ENCODE data around the gene CNTN5. TPM values are rescaled to one million over a fixed set of nuclear protein-coding genes. Genes with fewer than 3 reads are reported as not detected.

CNTN5 gene
- polyA plus RNA-seq, 1 donor from 2014 or later, result 1.1 TPM

DNA sequence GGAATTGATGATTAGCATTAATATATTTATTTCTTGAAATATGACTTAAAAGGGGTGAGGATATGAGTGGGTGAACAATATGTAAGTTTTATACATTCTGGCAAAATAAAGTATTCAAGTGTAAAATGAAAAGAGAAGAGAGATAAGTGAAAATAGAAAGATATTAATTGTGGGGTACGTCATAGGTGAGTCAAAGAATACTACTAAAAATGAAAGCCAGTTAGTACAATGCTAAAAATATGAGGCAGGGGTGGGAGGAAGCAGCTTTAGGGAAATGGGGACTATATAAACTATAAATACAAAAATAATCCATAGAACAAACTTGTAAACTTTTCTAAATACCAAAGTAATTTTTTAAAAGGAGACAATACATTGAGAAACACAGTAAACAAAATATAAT lies 661.4 kb downstream of the CNTN5 start:
- Histone ChIP-seq H4K20me1 (ENCODE audit: insufficient read depth) (no peaks in the 10 kb centered on the region), H3K27me3 (ENCODE audit: insufficient read depth, low read depth, low read length) (no peaks in the 10 kb centered on the region), H3K4me2 (ENCODE audit: low read length) (no peak overlapping the region), H3K4me3 (ENCODE audit: low read length) (no peak overlapping the region), H3K9me3 (ENCODE audit: low read length) (no peaks in the 10 kb centered on the region), H3K79me2 (replicated peaks; ENCODE audit: insufficient read depth, low read length) (no peaks in the 10 kb centered on the region), H2AFZ (ENCODE audit: low read depth, low read length) (no peak overlapping the region), H3F3A (ENCODE audit: insufficient read depth, low read length, poor library complexity, severe bottlenecking) (no peaks in the 10 kb centered on the region), H3K36me3 (ENCODE audit: insufficient read depth, low read length) (no peaks in the 10 kb centered on the region), H3K9me2 (ENCODE audit: insufficient read depth, low read length) (no peaks in the 10 kb centered on the region), H3K27ac (ENCODE audit: low read length) (no peak overlapping the region), H3K9ac (ENCODE audit: low read length) (no peak overlapping the region)
- TF ChIP-seq, protein P1, sequence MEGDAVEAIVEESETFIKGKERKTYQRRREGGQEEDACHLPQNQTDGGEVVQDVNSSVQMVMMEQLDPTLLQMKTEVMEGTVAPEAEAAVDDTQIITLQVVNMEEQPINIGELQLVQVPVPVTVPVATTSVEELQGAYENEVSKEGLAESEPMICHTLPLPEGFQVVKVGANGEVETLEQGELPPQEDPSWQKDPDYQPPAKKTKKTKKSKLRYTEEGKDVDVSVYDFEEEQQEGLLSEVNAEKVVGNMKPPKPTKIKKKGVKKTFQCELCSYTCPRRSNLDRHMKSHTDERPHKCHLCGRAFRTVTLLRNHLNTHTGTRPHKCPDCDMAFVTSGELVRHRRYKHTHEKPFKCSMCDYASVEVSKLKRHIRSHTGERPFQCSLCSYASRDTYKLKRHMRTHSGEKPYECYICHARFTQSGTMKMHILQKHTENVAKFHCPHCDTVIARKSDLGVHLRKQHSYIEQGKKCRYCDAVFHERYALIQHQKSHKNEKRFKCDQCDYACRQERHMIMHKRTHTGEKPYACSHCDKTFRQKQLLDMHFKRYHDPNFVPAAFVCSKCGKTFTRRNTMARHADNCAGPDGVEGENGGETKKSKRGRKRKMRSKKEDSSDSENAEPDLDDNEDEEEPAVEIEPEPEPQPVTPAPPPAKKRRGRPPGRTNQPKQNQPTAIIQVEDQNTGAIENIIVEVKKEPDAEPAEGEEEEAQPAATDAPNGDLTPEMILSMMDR (IDR thresholded peaks at IDR 0.05; ENCODE audit: poor library complexity, severe bottlenecking), result no peak
- TF ChIP-seq POLR2AphosphoS5 (IDR thresholded peaks at IDR 0.05) (no peak), MXI1 (conservative IDR thresholded peaks at IDR 0.05; ENCODE audit: poor library complexity, severe bottlenecking) (no peak), SMC3 (conservative IDR thresholded peaks at IDR 0.05; ENCODE audit: poor library complexity) (no peak), RAD21 (conservative IDR thresholded peaks at IDR 0.05) (no peak), EP300 (conservative IDR thresholded peaks at IDR 0.05; ENCODE audit: poor library complexity, severe bottlenecking) (no peak), TAF1 (IDR thresholded peaks at IDR 0.05; ENCODE audit: low read depth) (no peak), EZH2 (IDR thresholded peaks at IDR 0.05; ENCODE audit: borderline replicate concordance, insufficient read depth, low read length, poor library complexity, severe bottlenecking) (no peak)
- TF ChIP-seq, protein P2, sequence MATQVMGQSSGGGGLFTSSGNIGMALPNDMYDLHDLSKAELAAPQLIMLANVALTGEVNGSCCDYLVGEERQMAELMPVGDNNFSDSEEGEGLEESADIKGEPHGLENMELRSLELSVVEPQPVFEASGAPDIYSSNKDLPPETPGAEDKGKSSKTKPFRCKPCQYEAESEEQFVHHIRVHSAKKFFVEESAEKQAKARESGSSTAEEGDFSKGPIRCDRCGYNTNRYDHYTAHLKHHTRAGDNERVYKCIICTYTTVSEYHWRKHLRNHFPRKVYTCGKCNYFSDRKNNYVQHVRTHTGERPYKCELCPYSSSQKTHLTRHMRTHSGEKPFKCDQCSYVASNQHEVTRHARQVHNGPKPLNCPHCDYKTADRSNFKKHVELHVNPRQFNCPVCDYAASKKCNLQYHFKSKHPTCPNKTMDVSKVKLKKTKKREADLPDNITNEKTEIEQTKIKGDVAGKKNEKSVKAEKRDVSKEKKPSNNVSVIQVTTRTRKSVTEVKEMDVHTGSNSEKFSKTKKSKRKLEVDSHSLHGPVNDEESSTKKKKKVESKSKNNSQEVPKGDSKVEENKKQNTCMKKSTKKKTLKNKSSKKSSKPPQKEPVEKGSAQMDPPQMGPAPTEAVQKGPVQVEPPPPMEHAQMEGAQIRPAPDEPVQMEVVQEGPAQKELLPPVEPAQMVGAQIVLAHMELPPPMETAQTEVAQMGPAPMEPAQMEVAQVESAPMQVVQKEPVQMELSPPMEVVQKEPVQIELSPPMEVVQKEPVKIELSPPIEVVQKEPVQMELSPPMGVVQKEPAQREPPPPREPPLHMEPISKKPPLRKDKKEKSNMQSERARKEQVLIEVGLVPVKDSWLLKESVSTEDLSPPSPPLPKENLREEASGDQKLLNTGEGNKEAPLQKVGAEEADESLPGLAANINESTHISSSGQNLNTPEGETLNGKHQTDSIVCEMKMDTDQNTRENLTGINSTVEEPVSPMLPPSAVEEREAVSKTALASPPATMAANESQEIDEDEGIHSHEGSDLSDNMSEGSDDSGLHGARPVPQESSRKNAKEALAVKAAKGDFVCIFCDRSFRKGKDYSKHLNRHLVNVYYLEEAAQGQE (IDR thresholded peaks at IDR 0.05; ENCODE audit: borderline replicate concordance), result no peak

DNA sequence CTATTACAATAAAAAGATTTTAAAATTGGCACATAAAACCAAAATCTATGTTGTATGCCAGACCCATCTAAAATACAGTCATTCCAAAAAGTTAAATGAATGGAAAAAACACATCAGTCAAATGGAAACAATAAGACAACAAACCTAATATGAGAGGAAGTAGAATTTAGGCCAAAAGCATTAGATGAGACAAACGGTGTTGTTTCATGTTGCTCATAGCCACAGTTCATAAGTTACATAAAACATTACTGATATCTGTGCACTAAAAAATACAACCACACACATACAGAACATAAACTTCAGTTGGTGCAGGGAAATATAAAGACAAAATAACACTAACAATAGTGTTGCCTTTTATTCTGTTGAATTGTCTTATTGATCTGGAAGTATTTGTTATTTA lies 661.9 kb downstream of the CNTN5 start:
- Histone ChIP-seq H3K27me3 (ENCODE audit: insufficient read depth, low read depth, low read length) (no peaks in the 10 kb centered on the region), H3K36me3 (ENCODE audit: insufficient read depth, low read length) (no peaks in the 10 kb centered on the region), H3K79me2 (replicated peaks; ENCODE audit: insufficient read depth, low read length) (no peaks in the 10 kb centered on the region), H3K4me2 (ENCODE audit: low read length) (no peak overlapping the region), H2AFZ (ENCODE audit: low read depth, low read length) (no peak overlapping the region), H3K9ac (ENCODE audit: low read length) (no peak overlapping the region), H3K9me2 (ENCODE audit: insufficient read depth, low read length) (no peaks in the 10 kb centered on the region), H3F3A (ENCODE audit: insufficient read depth, low read length, poor library complexity, severe bottlenecking) (no peaks in the 10 kb centered on the region), H3K4me3 (ENCODE audit: low read length) (no peak overlapping the region), H4K20me1 (ENCODE audit: insufficient read depth) (no peaks in the 10 kb centered on the region), H3K9me3 (ENCODE audit: low read length) (no peaks in the 10 kb centered on the region), H3K27ac (ENCODE audit: low read length) (no peak overlapping the region)
- TF ChIP-seq, protein P2 (IDR thresholded peaks at IDR 0.05; ENCODE audit: borderline replicate concordance), result no peak
- TF ChIP-seq RAD21 (conservative IDR thresholded peaks at IDR 0.05) (no peak), TAF1 (IDR thresholded peaks at IDR 0.05; ENCODE audit: low read depth) (no peak), POLR2AphosphoS5 (IDR thresholded peaks at IDR 0.05) (no peak), SMC3 (conservative IDR thresholded peaks at IDR 0.05; ENCODE audit: poor library complexity) (no peak), EP300 (conservative IDR thresholded peaks at IDR 0.05; ENCODE audit: poor library complexity, severe bottlenecking) (no peak), EZH2 (IDR thresholded peaks at IDR 0.05; ENCODE audit: borderline replicate concordance, insufficient read depth, low read length, poor library complexity, severe bottlenecking) (no peak)
- TF ChIP-seq, protein P1 (IDR thresholded peaks at IDR 0.05; ENCODE audit: poor library complexity, severe bottlenecking), result no peak
